OCI-LY7 (cell line): ENCODE measurements around the gene BCAR3.

Experiments used
- CTCF ChIP-seq: fragments of 200-600 bp; sonication (generic); conservative IDR thresholded peaks from 2 replicates; pipeline ENCODE4 v1.5.1; 2014; ENCODE audit warnings: mild to moderate bottlenecking, antibody characterized with exemption, low read length, moderate library complexity, mixed read lengths
- EZH2phosphoT487 ChIP-seq: fragments of 200-600 bp; sonication (generic); IDR thresholded peaks from 2 replicates; pipeline ENCODE4 v1.6.1; 2018; ENCODE audit warnings: low read depth, borderline replicate concordance, mild to moderate bottlenecking, mixed run types, antibody characterized with exemption, low read length, moderate library complexity, mixed read lengths

DNA sequence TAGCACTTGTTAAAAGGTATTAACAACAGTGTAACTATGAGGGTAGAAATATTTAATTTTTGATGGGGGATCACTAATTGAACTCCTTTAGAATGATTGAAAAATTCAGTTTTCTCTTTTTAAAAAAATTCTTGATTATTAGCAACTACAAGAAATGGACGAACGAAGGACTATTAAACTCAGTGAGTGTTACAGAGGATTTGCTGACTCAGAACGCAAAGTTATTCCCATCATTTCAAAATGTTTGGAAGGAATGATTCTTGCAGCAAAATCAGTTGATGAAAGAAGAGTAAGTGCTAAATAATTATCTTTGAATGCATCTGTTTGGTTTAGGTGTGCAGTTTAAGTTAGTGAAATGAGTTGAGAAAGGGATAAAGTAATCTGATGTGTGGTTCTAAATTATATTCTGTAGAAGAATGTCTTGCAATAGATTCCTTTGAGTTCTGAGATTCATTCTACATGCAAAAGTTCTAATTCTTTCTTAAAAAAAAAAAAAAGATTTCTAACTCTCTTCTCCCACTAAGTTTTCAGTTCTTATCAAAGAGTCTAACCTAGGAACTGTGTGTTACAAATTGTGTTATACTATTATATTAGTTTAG, 148.8 kb downstream of the BCAR3 start:
- TF ChIP-seq CTCF = no peak
- no peak for TF ChIP-seq EZH2phosphoT487
